HG02798 (cell line): ENCODE data around the gene CBR3.
A peak's percentile ranks its signal among the peaks of the same experiment; 100 is the strongest.
"Not testable (repeated sequence)": the region's sequence is repeated elsewhere in the genome, so short reads cannot be mapped to it uniquely, and the experiment has no call there.

Experiments
- ATAC-seq: cut with Tn5 transposase; IDR thresholded peaks from one replicate; pipeline ENCODE4 v1.9.1; 2021; ENCODE audit warnings: mild to moderate bottlenecking; ENCODE audit not compliant: unreplicated experiment, poor library complexity

Gene CBR3

DNA sequence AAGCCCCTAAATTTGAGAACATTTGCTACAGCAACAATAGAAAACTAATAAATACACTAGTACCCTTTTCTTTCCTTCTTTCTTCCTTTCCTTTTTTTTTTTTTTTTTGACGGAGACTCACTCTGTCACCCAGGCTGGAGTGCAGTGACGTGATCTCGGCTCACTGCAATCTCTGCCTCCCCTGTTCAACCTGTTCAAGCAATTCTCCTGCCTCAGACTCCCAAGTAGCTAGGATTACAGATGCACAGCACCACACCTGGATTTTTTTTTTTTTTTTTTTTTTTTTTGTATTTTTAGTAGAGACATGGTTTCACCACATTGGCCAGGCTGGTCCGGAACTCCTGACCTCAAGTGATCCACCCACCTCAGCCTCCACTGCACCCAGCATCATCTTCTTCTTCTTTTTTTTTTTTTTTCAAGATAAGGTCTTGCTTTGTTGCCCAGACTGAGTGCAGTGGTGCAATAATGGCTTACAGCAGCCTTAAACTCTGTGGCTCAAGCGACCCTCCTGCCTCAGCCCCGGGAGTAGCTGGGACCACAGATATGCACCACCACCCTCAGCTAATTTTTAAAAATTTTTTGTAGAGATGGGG lies 19.6 kb upstream of the CBR3 start:
- no peak for ATAC-seq

DNA sequence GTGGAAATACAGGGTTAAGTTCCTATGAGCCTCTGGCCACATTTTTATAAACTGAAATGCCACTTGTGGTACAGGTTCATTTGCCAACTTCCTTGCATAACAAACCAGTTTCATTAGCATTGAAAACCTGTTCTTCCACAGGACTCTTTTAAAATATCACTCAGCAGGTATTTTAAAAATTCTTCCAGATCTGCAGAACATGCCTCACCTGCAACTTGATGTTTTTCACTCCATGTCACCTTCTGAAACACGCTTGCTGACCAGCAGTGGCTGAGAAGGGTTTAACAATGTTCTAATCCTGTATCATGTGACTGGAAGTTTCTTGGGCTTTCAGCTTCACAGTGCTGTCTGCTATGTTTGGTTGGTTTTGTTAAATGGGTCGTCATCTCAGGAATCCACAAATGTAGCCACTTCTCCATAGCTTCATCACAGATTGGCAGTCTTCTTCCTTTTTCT lies 17.6 kb upstream of the CBR3 start:
- no peak for ATAC-seq

DNA sequence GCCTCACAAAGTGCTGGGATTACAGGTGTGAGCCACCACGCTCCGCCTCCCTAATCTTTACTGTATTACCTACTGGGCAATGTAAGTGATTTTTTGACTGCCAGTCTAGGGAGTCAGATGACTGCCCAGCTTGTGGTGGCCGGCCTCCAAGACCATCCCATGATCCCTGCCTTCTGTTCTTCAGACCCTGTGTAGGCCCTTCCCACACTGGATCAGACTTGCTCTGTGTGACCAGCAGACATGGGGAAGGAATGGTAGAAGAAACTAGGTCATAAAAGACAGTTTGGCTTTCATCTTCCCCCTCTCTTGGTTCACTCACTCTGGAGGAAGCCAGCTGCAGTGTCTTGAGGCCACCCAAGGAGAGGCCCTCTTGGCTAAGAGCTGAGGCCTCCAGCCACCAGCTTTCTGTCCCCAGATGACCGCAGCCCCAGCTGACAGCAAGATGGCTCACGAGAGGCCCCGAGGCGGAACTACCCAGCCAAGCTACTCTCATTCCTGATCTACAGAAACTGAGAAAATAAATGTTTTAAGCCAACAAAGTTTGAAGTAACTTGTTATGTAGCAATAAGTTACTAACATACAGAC lies 14.5 kb upstream of the CBR3 start:
- ATAC-seq = no peak

DNA sequence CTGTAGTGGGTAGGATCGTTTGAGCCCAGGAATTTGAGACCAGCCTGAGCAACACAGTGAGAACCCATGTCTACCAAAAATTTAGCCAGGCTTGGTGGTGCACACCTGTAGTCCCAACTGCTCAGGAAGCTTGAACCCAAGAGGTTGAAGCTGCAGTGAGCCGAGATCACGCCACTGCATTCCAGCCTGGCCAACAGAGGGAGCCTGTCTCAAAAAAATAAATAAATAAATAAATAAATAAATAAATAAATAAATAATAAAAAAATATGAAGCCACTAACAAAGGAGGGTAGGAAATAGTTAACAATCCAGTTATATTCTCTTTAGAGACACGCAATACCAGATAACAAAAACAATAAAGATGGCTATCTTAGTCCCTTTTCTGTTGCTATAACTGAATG lies 11.9 kb upstream of the CBR3 start:
- no peak for ATAC-seq

DNA sequence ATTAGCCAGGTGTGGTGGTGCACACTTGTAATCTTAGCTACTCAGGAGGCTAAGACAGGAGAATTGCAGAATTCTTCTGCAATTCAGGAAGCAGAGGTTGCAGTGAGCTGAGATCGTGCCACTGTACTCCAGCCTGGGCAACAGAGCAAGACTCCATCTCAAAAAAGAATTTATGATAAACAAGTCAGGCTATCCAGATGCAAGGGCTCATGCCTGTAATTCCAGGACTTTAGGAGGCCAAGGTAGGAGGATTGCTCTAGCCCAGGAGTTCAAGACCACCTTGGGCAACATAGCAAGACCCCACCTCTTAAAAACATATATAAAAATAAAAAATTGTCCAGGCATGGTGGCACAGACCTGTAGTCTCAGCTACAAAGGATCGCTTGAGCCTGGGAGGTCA lies 10.5 kb upstream of the CBR3 start:
- no peak for ATAC-seq

DNA sequence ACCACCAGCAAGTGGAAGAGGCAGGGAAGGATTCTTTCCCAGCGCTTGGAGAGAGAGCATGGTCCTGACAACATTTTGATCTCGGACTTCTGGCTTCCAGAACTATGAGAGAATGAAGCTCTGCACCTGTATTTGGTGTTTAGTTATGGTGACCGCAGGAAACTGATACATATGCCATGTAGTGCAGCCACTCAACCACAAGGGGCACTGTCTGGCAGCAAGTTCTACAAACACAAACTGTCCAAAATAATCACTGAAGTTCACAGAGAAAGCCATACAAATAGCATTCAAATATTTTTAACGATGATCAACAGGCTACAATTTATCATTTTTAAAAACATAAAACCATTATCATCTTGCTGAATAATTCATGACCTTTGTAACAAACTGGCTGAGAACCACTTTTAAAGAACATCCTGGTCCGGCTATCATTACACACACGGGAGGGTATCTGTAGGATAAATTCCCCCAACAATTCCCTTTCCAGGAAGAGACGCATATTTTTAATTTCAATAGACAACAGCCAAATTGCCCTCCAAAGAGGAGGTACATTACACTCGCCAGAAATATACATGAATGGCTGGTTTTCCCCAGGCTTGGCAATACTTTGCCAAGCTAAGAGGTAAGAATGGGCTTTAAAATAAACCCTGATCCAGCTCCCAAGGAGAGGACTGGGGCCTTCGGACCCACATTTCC lies 9.2 kb upstream of the CBR3 start:
- peak; percentile 33 for ATAC-seq

DNA sequence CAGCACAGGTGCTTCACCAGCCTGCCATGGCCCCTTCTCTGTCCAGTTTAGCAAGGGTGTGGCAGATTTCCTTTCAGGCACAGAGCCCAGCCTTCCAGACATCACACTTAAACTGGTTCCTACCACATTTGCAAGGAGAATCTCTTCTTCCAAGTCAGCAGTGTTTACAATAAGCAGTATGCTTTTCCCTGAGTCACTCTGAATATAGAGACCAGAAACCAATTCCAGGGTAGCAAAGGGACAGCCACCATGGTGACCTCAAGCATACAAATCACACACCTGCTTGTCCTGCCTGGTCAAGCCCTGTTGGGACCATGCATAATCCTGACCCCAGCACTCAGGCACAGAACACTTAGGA lies 8.7 kb upstream of the CBR3 start:
- ATAC-seq = no peak

DNA sequence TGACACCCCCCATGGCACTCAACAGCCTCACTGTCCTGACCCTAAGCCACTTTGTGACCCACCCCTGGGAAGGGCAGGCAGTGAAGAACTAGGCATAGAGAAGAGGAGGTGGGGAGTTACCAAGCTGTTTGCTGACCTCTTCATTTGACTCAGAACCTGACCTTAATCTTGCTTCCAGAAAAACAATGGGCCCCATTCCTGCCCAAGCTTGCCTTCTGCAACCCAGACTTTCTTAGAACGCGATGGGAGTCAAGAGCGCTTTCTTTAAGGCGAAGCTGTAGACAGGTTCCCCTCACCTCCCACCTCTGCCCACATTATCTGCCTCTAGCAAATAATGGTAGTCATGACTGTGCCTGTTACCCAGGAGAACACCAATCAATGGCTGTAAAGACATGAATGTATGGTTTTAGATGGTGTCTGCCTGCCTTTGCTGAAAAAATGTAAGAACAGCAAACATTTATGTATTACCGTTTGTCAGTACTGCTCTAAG lies 8.2 kb upstream of the CBR3 start:
- no peak for ATAC-seq

DNA sequence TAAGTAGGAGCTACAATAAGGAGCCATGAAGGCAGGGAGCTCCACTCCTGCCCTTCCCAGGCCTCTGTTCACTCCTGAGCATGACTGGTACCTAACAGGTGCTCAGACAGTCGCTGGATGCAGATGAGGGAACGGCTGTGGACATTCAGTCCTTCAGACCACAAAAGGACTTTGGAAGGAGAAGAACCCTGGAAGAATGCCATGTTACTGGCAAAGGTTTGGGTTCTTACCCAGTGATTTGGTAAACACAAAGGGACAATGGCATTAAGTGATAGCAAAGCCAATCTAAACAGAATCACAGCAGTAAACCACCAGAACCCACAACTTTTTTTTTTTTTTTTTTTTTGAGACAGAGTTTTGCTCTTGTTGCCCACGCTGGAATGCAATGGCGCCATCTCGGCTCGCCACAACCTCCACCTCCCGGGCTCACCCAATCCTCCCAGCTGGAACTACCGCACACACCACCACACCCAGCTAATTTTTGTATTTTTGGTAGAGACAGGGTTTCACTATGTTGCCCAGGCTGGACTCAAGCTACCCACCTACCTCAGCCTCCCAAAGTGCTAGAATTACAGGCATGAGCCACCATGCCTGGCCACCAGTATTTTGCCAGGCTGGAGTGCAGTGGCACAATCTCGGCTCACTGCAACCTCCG lies 7.5 kb upstream of the CBR3 start:
- no peak for ATAC-seq

DNA sequence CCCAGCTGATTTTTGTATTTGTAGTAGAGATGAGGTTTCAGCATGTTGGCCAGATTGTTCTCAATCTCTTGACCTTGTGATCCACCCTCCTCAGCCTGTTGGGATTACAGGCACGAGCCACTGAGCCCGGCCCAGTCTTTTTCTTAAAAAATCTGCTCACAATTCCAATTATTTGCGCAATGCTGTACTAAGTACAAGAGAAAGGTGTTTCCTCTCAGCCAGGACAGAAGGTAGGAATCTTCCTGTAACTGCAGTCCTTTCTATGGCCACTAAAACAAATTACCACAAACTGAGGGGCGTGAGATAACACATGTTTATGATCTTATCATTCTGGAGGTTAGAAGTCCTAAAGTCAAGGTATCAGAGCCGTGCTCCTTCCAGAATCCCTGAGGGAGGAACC lies 6.9 kb upstream of the CBR3 start:
- ATAC-seq = no peak

DNA sequence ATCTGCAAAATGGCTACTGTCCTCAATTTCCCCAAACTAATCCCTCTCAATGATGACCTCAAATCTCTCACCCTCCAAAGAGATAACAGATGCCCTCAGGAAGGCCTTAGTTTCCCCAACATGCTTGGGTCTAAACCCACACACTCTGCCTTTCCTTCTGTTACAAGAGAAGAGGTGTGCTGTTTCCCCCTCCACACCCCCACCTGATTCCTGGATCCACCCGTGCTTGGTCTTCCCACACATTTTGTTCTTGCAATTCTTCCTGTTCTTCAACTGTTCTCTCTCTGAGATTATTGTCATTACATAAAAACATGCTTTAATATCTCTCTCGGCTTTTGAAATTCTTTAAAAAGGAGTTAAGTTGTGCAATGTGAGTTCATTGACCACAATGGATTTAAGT lies 5.7 kb upstream of the CBR3 start:
- ATAC-seq = no peak

DNA sequence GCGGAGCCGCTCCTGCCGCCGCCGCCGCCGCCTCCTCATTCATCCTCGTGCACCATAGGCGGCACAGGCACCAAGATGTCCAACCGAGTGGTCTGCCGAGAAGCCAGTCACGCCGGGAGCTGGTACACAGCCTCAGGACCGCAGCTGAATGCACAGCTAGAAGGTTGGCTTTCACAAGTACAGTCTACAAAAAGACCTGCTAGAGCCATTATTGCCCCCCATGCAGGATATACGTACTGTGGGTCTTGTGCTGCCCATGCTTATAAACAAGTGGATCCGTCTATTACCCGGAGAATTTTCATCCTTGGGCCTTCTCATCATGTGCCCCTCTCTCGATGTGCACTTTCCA lies 4.5 kb upstream of the CBR3 start:
- not testable (repeated sequence) for ATAC-seq

DNA sequence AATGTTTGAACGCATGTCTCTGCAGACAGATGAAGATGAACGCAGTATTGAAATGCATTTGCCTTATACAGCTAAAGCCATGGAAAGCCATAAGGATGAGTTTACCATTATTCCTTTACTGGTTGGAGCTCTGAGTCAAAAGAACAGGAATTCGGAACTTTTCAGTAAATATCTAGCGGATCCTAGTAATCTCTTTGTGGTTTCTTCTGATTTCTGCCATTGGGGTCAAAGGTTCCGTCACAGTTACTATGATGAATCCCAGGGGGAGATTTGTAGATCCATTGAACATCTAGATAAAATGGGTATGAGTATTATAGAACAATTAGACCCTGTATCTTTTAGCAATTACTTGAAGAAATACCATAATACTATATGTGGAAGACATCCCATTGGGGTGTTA lies 4.0 kb upstream of the CBR3 start:
- not testable (repeated sequence) for ATAC-seq

DNA sequence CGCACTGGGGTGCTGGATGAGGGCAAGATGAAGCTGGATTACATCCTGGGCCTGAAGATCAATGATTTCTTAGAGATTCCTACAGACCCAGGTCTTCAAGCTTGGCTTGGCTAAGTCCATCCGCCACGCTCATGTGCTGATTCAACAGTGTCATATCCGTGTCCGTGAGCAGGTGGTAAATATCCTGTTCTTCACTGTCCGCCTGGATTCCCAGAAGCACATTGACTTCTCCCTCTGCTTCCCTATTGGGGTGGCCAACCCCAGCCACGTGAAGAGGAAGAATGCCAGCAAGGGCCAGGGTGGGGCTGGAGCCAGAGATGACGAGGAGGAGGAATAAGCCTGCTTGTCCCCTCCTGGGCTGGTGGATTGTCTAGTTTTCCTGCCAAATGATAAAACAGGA lies 2.2 kb upstream of the CBR3 start:
- ATAC-seq = no peak

DNA sequence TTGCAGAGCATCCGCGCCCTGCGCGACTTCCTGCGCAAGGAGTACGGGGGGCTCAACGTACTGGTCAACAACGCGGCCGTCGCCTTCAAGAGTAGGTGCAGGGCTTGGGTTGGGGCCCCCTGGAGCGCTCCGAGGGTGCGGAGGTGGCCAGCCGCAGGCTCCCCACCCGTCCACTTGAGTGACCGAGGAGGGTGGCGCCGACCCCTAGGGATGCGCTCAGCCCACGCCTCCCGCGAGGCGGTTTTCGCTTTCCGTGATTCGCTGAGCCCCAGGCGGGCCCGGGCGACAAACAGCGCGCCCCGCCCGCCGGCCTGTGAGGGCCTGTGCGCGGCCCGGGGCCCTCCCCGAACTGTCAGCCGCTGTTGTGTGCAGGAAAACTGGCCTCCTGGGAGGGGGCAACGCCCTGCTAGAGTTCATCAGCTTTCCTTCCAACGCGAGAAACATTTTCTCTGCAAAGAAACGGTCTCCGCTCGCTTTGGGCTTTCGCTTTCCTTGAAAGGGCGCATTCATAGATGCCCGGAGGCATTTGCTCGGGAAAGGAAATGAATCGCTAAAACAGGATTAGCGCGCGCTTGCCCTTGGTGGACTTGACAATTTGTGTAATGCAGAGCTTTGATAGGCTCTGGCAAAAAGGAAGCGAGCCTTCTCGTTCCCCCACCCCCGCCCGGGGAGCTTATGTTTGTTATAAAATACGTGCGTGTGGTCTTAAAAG lies 668 bp downstream of the CBR3 start:
- peak; percentile 57 for ATAC-seq

DNA sequence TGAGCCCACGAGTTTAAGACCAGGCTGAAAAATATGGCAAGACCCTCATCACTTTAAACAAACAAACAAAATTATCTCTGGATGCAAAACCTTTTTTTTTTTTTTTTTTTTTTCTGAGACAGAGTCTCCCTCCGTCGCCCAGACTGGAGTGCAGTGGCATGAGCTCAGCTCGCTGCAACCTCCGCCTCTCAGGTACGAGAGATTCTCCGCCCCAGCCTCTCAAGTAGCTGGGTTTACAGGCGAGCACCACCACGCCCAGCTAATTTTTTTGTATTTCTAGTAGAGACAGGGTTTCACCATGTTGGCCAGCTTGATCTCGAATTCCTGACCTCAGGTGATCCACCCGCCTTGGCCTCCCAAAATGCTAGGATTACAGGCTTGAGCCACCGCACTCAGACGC lies 4.9 kb downstream of the CBR3 start:
- not testable (repeated sequence) for ATAC-seq

DNA sequence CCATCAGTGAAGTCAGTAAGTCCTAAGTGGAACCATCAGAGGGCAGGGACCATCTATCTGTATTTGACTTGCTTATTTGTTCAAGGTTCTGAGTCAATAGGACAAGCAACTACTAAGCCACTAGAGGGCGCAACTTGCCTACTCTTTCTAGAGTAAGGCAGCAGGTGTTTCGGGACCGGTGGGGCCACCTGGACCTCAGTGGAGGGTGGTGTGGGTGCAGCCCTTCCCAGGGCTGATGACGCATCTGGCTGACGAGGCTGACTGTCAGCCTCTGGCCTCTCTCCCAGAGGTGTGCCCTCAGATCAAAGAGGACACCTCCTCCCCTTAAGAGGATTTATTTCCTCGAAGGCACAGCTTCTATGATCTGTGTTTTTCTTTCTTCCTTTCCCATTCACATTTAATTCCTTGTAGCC lies 6.6 kb downstream of the CBR3 start:
- peak; percentile 86 for ATAC-seq

DNA sequence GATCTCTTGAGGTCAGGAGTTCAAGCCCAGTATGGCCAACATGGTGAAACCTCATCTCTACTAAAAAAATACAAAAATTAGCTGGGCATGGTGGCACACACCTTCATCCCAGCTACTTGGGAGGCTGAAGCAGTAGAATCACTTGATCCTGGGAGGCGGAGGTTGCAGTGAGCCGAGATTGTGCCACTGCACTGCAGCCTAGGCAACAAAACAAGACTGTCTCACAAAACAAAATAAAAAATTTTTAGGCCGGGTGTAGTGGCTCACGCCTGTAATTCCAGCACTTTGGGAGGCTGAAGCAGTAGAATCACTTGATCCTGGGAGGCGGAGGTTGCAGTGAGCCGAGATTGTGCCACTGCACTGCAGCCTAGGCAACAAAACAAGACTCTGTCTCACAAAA lies 9.4 kb downstream of the CBR3 start:
- not testable (repeated sequence) for ATAC-seq

DNA sequence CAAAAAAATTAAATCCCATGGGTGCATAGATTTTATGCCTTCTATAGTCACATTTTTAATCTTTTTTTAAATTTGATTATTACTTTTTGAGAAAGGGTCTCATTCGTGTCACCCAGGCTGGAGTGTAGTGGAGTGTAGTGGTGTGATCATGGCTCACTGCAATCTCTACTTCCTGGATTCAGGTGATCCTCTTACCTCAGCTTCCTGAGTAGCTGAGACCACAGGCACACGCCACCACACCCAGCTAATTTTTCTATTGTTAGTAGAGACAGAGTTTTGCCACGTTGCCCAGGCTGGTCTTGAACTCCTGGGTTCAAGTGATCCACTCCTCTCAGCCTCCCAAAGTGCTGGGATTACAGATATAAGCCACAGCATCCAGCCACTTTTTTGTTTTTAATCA lies 10.4 kb downstream of the CBR3 start:
- no peak for ATAC-seq

DNA sequence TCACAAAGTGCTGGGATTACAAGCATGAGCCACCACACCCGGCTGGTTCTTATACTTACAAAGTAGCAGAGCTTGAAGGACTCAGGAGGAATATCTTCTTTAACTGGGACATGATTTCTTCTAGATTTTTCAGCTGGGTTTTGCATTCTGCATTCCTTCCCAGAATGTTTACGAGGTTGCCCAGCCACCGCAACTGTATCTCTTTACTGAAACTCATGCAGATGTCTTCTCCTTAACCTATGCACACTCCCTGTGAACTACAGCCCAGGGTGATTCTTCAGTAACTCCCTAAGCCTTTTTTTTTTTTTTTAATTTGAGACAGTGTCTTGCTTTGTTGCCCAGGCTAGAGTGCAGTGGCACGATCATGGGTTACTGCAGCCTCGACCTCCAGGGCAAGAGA lies 13.0 kb downstream of the CBR3 start:
- no peak for ATAC-seq

DNA sequence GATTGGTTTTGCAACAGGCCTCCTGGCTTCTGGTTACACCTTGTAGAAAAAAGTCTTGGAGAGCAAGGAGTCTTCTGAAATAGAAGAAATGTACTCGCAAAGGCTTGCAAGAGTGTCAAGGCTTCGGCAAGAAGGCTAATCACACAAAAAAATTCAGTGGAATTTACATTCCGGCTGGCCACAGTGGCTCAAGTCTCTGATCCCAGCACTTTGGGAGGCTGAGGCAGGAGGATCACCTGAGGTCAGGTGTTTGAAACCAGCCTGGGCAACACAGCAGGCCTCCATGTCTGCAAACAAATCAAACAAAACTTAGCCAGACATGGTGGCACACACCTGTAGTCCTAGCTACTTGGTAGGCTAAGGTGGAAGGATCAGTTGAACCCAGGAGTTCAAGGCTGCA lies 14.0 kb downstream of the CBR3 start:
- no peak for ATAC-seq
